ENCODE measurements around the gene CTR9.

GRCh38 chr11:10778217-10778970 is 27.3 kb downstream of the CTR9 start:
- TF ChIP-seq CTCF (IDR thresholded peaks at IDR 0.05; ENCODE audit: borderline replicate concordance, extremely low read depth, low read length, poor library complexity, severe bottlenecking): no peak
- no peak for TF ChIP-seq EZH2 (IDR thresholded peaks at IDR 0.05; ENCODE audit: borderline replicate concordance, low read depth, low read length, severe bottlenecking)

All from DND-41 (cell line).